ENCODE data around the gene PLEKHD1.

- TF ChIP-seq POLR2A (IDR thresholded peaks at IDR 0.05), result no peak
- TF ChIP-seq CTCF (IDR thresholded peaks at IDR 0.05 in 4 of 5, conservative IDR thresholded peaks at IDR 0.05 in 1 of 5), result no peak
Measured at GRCh38 chr14:69481815-69482568, 2.5 kb upstream of the PLEKHD1 start.

Measured in gastrocnemius medialis (tissue), 4 donors.